Adrenal gland (tissue), 12 donors: ENCODE measurements around the gene MXRA8. TPM values are rescaled to one million over a fixed set of nuclear protein-coding genes. Genes with fewer than 3 reads are reported as not detected.

ENCODE experiments used
- DNase-seq, 7 donors: peaks; one replicate each; pipeline ENCODE4 v3.0.0-alpha.2; 2019 to 2020
- H3K27ac ChIP-seq, 5 donors: fragments of 200-600 bp; sonication (generic) in 4 of 5; 1 replicate in 3 of 5; 2 replicates in 2 of 5; pipeline versions ENCODE4 v1.5.1 to v1.8.0; 2016 to 2020; ENCODE audit warnings: mild to moderate bottlenecking in 1 of 5
- H3K27me3 ChIP-seq: fragments of 200-600 bp; 2 replicates; pipeline ENCODE4 v1.8.0; 2021
- H3K36me3 ChIP-seq, 2 donors: fragments of 200-600 bp; replicated peaks in 1 of 2; 1 replicate in 1 of 2; 2 replicates in 1 of 2; pipeline versions ENCODE4 v1.5.1 to v1.8.0; 2018 to 2022
- H3K4me1 ChIP-seq, 2 donors: fragments of 200-600 bp; replicated peaks in 1 of 2; 1 replicate in 1 of 2; 2 replicates in 1 of 2; pipeline versions ENCODE4 v1.5.1 to v1.8.0; 2018 to 2021
- H3K4me3 ChIP-seq, 4 donors: fragments of 200-600 bp; sonication (generic) in 3 of 4; one replicate each; pipeline ENCODE4 v1.5.1; 2016 to 2018
- H3K9me3 ChIP-seq, 3 donors: fragments of 200-600 bp; sonication (generic) in 1 of 3; replicated peaks in 1 of 3; 1 replicate in 2 of 3; 2 replicates in 1 of 3; pipeline versions ENCODE4 v1.5.1 to v1.8.0; 2016 to 2021
- POLR2A ChIP-seq, 2 donors: fragments of 450-650 bp; IDR thresholded peaks; one replicate each; pipeline ENCODE4 v1.6.1; 2017; ENCODE audit warnings: antibody characterized with exemption in 2 of 2, mild to moderate bottlenecking in 2 of 2, moderate library complexity in 1 of 2
- WGBS, 4 donors: extraction: QIAGEN DNeasy Blood & Tissue Kit in 2 of 4; methylation state at CpG; one replicate each; pipeline versions ENCODE4 v1.1.5 to v1.1.7; 2013 to 2017; 5-methylcytosine and 5-hydroxymethylcytosine counted together
- intact Hi-C, 2 donors: fragments of 100-400 bp; cut with DNase I; formaldehyde crosslinking; loops; one replicate each; pipeline versions ENCODE4 v1.14.1 to v1.15.0; 2022 to 2023
- polyA plus RNA-seq, 3 donors: library from polyadenylated mRNA; stranded (reverse); fragments of 200-250 nt in 2 of 3; fragments of 350-450 nt in 1 of 3; fragmentation: Illumina TruSeq in 1 of 3; extraction: RNeasy Lipid Tissue Mini Kit (QIAGEN cat#74804) in 1 of 3; gene quantifications; one replicate each; pipeline ENCODE4 v1.2.3, GENCODE V29; 2013 to 2014
- total RNA-seq, 9 donors: library from RNA; depleted of rRNA in 4 of 9; stranded (reverse); fragments of >200 nt in 4 of 9; fragments of 120-200 nt in 1 of 9; fragmentation: NEBNext Ultra II Directional in 1 of 9; extraction: Animal tissue kit (Norgen Biotek cat#: 25700) in 1 of 9; gene quantifications; one replicate each; pipeline versions ENCODE4 v1.1.0 to v1.2.4, GENCODE V29; 2013 to 2023
- TF ChIP-seq, protein P1 (sequence below), 6 experiments: fragments of 450-650 bp in 4 of 6; fragments of 200-600 bp in 2 of 6; sonication (generic) in 1 of 6; IDR thresholded peaks; 1 replicate in 5 of 6; 2 replicates in 1 of 6; pipeline versions ENCODE4 v1.5.1 to v1.8.0; 2016 to 2021; ENCODE audit warnings: antibody characterized with exemption in 6 of 6, mild to moderate bottlenecking in 2 of 6, moderate library complexity in 1 of 6
- donor health status: healthy with polysubstance abuse.
- donor health status: Bipolar disorder and iron deficiency.
- donor health status: DM: yes; HTN: yes; CAD: no.
- donor health status: DM: no; HTN: no; CAD: no.
- donor health status: DM: no; HTN: no; CAD: no.
- donor health status: DM: yes; HTN: yes; CAD: no.

The MXRA8 gene
- total and polyA plus RNA-seq, 12 donors: 8.4 to 104 (median 46.6) TPM

GRCh38 chr1:1402072-1402900 lies 43.9 kb upstream of the MXRA8 start:
- Histone ChIP-seq H3K36me3 (peaks cover 0 to 61% of the 10 kb centered on the region in 2 donors), H3K4me1 (peaks cover 27 to 39% of the 10 kb centered on the region in 2 donors), H3K27ac (peak overlapping the region in 2 of 5 donors; percentile 29 to 86), H3K4me3 (no peak overlapping the region), H3K27me3 (no peaks in the 10 kb centered on the region), H3K9me3 (no peaks in the 10 kb centered on the region)
- intact Hi-C loops: no loop called here
- 59 to 65% (median 62%) methylated on average over 20 of the region's 20 CpGs for WGBS, 4 donors
- peak in 6 of 7 donors; percentile 57 to 79 (median 64) for DNase-seq
- TF ChIP-seq, protein P1, sequence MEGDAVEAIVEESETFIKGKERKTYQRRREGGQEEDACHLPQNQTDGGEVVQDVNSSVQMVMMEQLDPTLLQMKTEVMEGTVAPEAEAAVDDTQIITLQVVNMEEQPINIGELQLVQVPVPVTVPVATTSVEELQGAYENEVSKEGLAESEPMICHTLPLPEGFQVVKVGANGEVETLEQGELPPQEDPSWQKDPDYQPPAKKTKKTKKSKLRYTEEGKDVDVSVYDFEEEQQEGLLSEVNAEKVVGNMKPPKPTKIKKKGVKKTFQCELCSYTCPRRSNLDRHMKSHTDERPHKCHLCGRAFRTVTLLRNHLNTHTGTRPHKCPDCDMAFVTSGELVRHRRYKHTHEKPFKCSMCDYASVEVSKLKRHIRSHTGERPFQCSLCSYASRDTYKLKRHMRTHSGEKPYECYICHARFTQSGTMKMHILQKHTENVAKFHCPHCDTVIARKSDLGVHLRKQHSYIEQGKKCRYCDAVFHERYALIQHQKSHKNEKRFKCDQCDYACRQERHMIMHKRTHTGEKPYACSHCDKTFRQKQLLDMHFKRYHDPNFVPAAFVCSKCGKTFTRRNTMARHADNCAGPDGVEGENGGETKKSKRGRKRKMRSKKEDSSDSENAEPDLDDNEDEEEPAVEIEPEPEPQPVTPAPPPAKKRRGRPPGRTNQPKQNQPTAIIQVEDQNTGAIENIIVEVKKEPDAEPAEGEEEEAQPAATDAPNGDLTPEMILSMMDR (IDR thresholded peaks at IDR 0.05): peak in 5 of 6 experiments; percentile 12 to 52 (median 47)
- TF ChIP-seq POLR2A (IDR thresholded peaks at IDR 0.05): peak in 1 of 2 donors; percentile 22

DNA sequence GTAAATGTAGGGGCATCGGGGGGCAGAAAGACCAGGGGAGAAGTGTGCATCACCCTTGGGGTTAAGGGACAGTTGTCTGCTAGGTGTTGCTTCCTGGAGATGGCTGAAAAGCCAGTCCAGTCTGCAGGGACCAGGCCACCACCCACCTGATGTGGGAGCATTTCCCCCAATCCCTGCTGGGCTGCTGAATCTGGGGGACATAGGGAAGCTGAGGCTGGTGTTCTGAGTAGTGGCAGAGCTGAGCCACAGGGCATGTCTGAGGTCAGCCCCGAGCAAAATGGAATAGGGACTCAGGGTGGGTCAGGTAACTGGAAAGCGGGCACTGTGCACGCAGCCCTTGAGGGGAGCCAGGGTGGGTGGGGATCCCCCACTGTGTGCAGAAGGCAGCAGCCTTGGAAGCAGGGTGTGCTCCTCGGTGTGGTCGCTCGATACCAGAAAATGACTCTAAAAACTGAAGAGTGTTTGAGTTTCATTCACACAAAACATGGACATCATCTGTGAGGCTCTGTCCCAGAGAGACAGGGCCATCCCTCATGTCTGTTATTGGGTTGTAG lies 43.2 kb upstream of the MXRA8 start:
- no peak for TF ChIP-seq POLR2A (IDR thresholded peaks at IDR 0.05)
- TF ChIP-seq, protein P1 (IDR thresholded peaks at IDR 0.05): no peak
- Histone ChIP-seq H3K4me1 (peaks cover 27 to 39% of the 10 kb centered on the region in 2 donors), H3K36me3 (peaks cover 0 to 68% of the 10 kb centered on the region in 2 donors), H3K9me3 (no peaks in the 10 kb centered on the region), H3K4me3 (no peak overlapping the region), H3K27ac (peak overlapping the region in 3 of 5 donors; percentile 26 to 86 (median 68)), H3K27me3 (no peaks in the 10 kb centered on the region)
- DNase-seq: no peak
- 74 to 81% (median 78%) methylated on average over 6 to 7 of the region's 7 CpGs for WGBS, 4 donors
- intact Hi-C loops: no loop called here

DNA sequence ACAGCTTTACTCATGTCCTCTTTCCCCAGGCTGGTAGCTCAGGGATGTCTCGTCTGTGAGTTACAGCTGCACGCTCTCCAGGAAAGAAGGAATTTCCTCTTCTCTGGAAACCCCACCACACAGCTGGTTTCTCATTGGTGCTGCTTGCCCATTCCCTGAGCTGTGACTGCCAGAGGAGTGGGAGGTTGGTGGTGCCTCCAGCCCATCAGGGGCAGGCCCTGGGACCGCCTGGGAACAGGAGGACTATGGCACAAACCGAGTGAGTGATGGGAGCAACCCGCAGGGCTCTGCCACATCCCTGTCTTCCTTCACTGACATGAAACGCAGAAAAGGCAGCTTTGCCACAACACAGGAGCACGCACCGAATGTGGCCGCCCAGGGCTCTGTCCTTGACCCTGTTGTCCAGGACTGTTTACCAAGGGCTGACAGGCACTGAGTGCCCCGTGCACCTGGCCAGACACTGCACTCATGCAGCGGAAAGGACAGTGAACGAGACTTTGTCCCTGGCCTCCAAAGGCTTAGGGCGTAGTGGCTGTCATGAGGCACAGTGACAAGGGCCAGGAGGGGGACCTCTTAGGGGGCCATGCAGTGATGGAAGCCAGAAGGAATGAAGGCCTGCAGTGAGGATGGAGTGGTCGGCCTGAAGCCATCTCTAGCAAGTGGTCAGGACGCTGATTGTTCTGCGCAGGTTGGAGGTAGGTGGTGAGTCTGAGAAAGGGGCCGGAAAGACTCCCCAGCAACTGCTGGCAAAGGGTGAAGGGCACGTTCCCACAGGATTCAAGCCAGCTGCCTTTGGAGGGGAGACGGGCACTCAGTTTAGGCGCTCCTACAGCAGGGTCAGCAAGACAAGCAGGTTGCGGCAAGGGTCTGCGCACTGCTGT lies 42.5 kb upstream of the MXRA8 start:
- intact Hi-C loops: no loop called here
- Histone ChIP-seq H3K4me3 (peak overlapping the region in 2 of 4 donors; percentile 60 to 88), H3K27ac (peak overlapping the region in 4 of 5 donors; percentile 68 to 86 (median 80)), H3K27me3 (no peaks in the 10 kb centered on the region), H3K4me1 (peaks cover 20 to 32% of the 10 kb centered on the region in 2 donors), H3K9me3 (no peaks in the 10 kb centered on the region), H3K36me3 (peaks cover 0 to 75% of the 10 kb centered on the region in 2 donors)
- TF ChIP-seq, protein P1 (IDR thresholded peaks at IDR 0.05): no peak
- TF ChIP-seq POLR2A (IDR thresholded peaks at IDR 0.05): peak in 1 of 2 donors; percentile 16
- 55 to 66% (median 59%) methylated on average over 13 to 22 of the region's 22 CpGs for WGBS, 4 donors
- peak in 3 of 7 donors; percentile 49 to 56 (median 54) for DNase-seq
